HEK293 (cell line): Measurements from ENCODE around the gene KCNIP4.

Source experiments
- CTCF ChIA-PET: fragments of 350-600 bp; formaldehyde crosslinking; extraction: SDS; loops from one replicate; lab custom pipeline; 2021; ENCODE audit warnings: antibody characterized with exemption; lab: Yijun Ruan, JAX
- POLR2A ChIA-PET: fragments of 300-600 bp; formaldehyde crosslinking; extraction: SDS; loops from one replicate; lab custom pipeline; 2020; ENCODE audit warnings: antibody characterized with exemption, inconsistent platforms; lab: Yijun Ruan, JAX
- H3K27ac ChIP-seq: fragments of 200-500 bp; sonication (Bioruptor generic); 2 replicates; pipeline ENCODE4 v1.5.1; 2014; ENCODE audit warnings: low read depth, low read length, control low read depth, inconsistent platforms; ENCODE audit errors: extremely low read depth
- H3K36me3 ChIP-seq, 2 experiments: fragments of 200-500 bp in 1 of 2; sonication (Bioruptor generic) in 1 of 2; 1 replicate in 1 of 2; 2 replicates in 1 of 2; pipeline ENCODE4 v1.5.1; 2014 to 2017; ENCODE audit warnings: inconsistent platforms in 2 of 2, low read length in 2 of 2; ENCODE audit not compliant: control insufficient read depth in 2 of 2, insufficient read depth in 1 of 2
- H3K4me1 ChIP-seq: fragments of 200-500 bp; sonication (Bioruptor generic); 2 replicates; pipeline ENCODE4 v1.5.1; 2014; ENCODE audit warnings: mild to moderate bottlenecking, low read length, inconsistent platforms; ENCODE audit not compliant: control insufficient read depth, insufficient read depth
- H3K4me3 ChIP-seq: 2 replicates; pipeline ENCODE4 v1.5.1; 2011; ENCODE audit warnings: low read depth, mild to moderate bottlenecking, control low read depth, low read length, moderate library complexity
- H3K9me3 ChIP-seq: fragments of 200-500 bp; sonication (Bioruptor generic); 2 replicates; pipeline ENCODE4 v1.5.1; 2014; ENCODE audit warnings: low read depth, low read length, inconsistent platforms; ENCODE audit not compliant: control insufficient read depth, insufficient read depth
- ATF2 ChIP-seq: fragments of 450-650 bp; formaldehyde crosslinking; IDR thresholded peaks from 2 replicates; pipeline ENCODE4 v1.5.1; 2016; ENCODE audit warnings: missing biosample characterization, missing genetic modification characterization, low read depth
- BCL11A ChIP-seq: fragments of 450-650 bp; formaldehyde crosslinking; IDR thresholded peaks from 2 replicates; pipeline ENCODE4 v1.5.1; 2016; ENCODE audit warnings: low read depth, missing biosample characterization, missing genetic modification characterization
- CTCF ChIP-seq: fragments of 450-650 bp; formaldehyde crosslinking; IDR thresholded peaks from 2 replicates; pipeline ENCODE4 v1.5.1; 2016; ENCODE audit warnings: missing biosample characterization, missing genetic modification characterization
- OSR2 ChIP-seq: fragments of 450-650 bp; formaldehyde crosslinking; IDR thresholded peaks from 2 replicates; pipeline ENCODE4 v1.5.1; 2016; ENCODE audit warnings: missing biosample characterization, missing genetic modification characterization
- PRDM4 ChIP-seq: fragments of 450-650 bp; formaldehyde crosslinking; IDR thresholded peaks from 2 replicates; pipeline ENCODE4 v1.5.1; 2017; ENCODE audit warnings: missing biosample characterization, missing genetic modification characterization
- SALL2 ChIP-seq: fragments of 450-650 bp; formaldehyde crosslinking; IDR thresholded peaks from 2 replicates; pipeline ENCODE4 v1.5.0; 2017; ENCODE audit warnings: missing biosample characterization, mild to moderate bottlenecking, missing genetic modification characterization, borderline replicate concordance
- SCRT2 ChIP-seq: fragments of 450-650 bp; formaldehyde crosslinking; IDR thresholded peaks from 2 replicates; pipeline ENCODE4 v1.5.1; 2016; ENCODE audit warnings: missing biosample characterization, missing genetic modification characterization
- SP3 ChIP-seq: fragments of 450-650 bp; formaldehyde crosslinking; IDR thresholded peaks from 2 replicates; pipeline ENCODE4 v1.5.1; 2016; ENCODE audit warnings: missing biosample characterization, missing genetic modification characterization
- TRIM28 ChIP-seq: IDR thresholded peaks from 2 replicates; pipeline ENCODE4 v1.6.1; 2011; ENCODE audit warnings: low read length, control low read depth, borderline replicate concordance
- ZBTB20 ChIP-seq: fragments of 450-650 bp; formaldehyde crosslinking; IDR thresholded peaks from 2 replicates; pipeline ENCODE4 v1.5.1; 2016; ENCODE audit warnings: missing biosample characterization, missing genetic modification characterization
- ZEB2 ChIP-seq: fragments of 450-650 bp; formaldehyde crosslinking; IDR thresholded peaks from 2 replicates; pipeline ENCODE4 v1.5.1; 2016; ENCODE audit warnings: missing biosample characterization, missing genetic modification characterization
- ZNF112 ChIP-seq: fragments of 450-650 bp; formaldehyde crosslinking; IDR thresholded peaks from 2 replicates; pipeline ENCODE4 v1.5.0; 2017; ENCODE audit warnings: missing biosample characterization, missing genetic modification characterization
- ZNF146 ChIP-seq: fragments of 450-650 bp; formaldehyde crosslinking; IDR thresholded peaks from 2 replicates; pipeline ENCODE4 v1.5.1; 2016; ENCODE audit warnings: missing biosample characterization, missing genetic modification characterization
- ZNF174 ChIP-seq: fragments of 450-650 bp; formaldehyde crosslinking; IDR thresholded peaks from 2 replicates; pipeline ENCODE4 v1.5.0; 2017; ENCODE audit warnings: missing biosample characterization, mild to moderate bottlenecking, missing genetic modification characterization
- ZNF202 ChIP-seq: fragments of 450-650 bp; formaldehyde crosslinking; IDR thresholded peaks from 2 replicates; pipeline ENCODE4 v1.5.1; 2016; ENCODE audit warnings: missing biosample characterization, missing genetic modification characterization, borderline replicate concordance
- ZNF280D ChIP-seq: fragments of 450-650 bp; formaldehyde crosslinking; IDR thresholded peaks from 2 replicates; pipeline ENCODE4 v1.5.1; 2016; ENCODE audit warnings: missing biosample characterization, missing genetic modification characterization
- ZNF426 ChIP-seq: fragments of 450-650 bp; formaldehyde crosslinking; IDR thresholded peaks from 2 replicates; pipeline ENCODE4 v1.5.1; 2017; ENCODE audit warnings: missing biosample characterization, missing genetic modification characterization, mild to moderate bottlenecking, inconsistent platforms, moderate library complexity
- ZNF510 ChIP-seq: fragments of 450-650 bp; formaldehyde crosslinking; IDR thresholded peaks from 2 replicates; pipeline ENCODE4 v1.5.1; 2018; ENCODE audit warnings: mild to moderate bottlenecking, missing genetic modification characterization, missing biosample characterization; ENCODE audit not compliant: insufficient replicate concordance
- ZNF580 ChIP-seq: fragments of 450-650 bp; formaldehyde crosslinking; IDR thresholded peaks from 2 replicates; pipeline ENCODE4 v1.5.1; 2016; ENCODE audit warnings: missing biosample characterization, missing genetic modification characterization
- ZNF624 ChIP-seq: fragments of 450-650 bp; formaldehyde crosslinking; IDR thresholded peaks from 2 replicates; pipeline ENCODE4 v1.5.1; 2017; ENCODE audit warnings: missing biosample characterization, missing genetic modification characterization
- ZNF639 ChIP-seq: fragments of 450-650 bp; formaldehyde crosslinking; IDR thresholded peaks from 2 replicates; pipeline ENCODE4 v1.5.1; 2016; ENCODE audit warnings: missing biosample characterization, missing genetic modification characterization
- ZNF692 ChIP-seq: fragments of 450-650 bp; formaldehyde crosslinking; IDR thresholded peaks from 2 replicates; pipeline ENCODE4 v1.5.1; 2016; ENCODE audit warnings: missing biosample characterization, missing genetic modification characterization

KCNIP4 gene

GRCh38 chr4:21592970-21593670 lies 355.5 kb downstream of the KCNIP4 start (continued):
- TF ChIP-seq ATF2 (tag by site-specific recombination) (no peak), ZNF174 (tag by site-specific recombination) (no peak), ZNF624 (tag by site-specific recombination) (no peak)

- Histone ChIP-seq H3K27ac (no peak overlapping the region), H3K4me1 (no peaks in the 10 kb centered on the region), H3K4me3 (no peak overlapping the region), H3K9me3 (no peaks in the 10 kb centered on the region), H3K36me3 (no peaks in the 10 kb centered on the region)
- TF ChIP-seq ZNF639 (no peak), BCL11A (no peak), TRIM28 (no peak), ZNF112 (tag by site-specific recombination) (no peak), ZNF692 (no peak), OSR2 (tag by site-specific recombination) (no peak), PRDM4 (tag by site-specific recombination) (no peak), ZNF580 (tag by site-specific recombination) (no peak)
- CTCF ChIA-PET = no interaction called here
- POLR2A ChIA-PET = no interaction called here
These were observed 371.5 kb downstream of the KCNIP4 start for GRCh38 chr4:21577056-21577455.

GRCh38 chr4:21571100-21571499 lies 377.5 kb downstream of the KCNIP4 start:
- POLR2A ChIA-PET = no interaction called here
- CTCF ChIA-PET = no interaction called here
- no peaks in the 10 kb centered on the region for H3K36me3 ChIP-seq
- no peak overlapping the region for H3K4me3 ChIP-seq
- H3K9me3 ChIP-seq = no peaks in the 10 kb centered on the region
- no peak overlapping the region for H3K27ac ChIP-seq
- H3K4me1 ChIP-seq = no peaks in the 10 kb centered on the region
- TF ChIP-seq SP3 (tag by site-specific recombination) = no peak
- no peak for TF ChIP-seq SALL2 (tag by site-specific recombination)
- TF ChIP-seq ZEB2 (tag by site-specific recombination) = no peak
- no peak for TF ChIP-seq CTCF (tag by site-specific recombination)
- no peak for TF ChIP-seq ZBTB20 (tag by site-specific recombination)
- no peak for TF ChIP-seq ZNF510 (tag by site-specific recombination)
- no peak for TF ChIP-seq ZNF202 (tag by site-specific recombination)
- TF ChIP-seq SCRT2 (tag by site-specific recombination) = no peak
- TF ChIP-seq ZNF280D (tag by site-specific recombination) = no peak
- no peak for TF ChIP-seq ZNF146
- no peak for TF ChIP-seq ZNF426 (tag by site-specific recombination)
